OCI-LY1 (cell line): ENCODE data around the gene STARD9.

Source experiments
- H2AFZ ChIP-seq: fragments of 200-600 bp; sonication (generic), shearing (Covaris generic); 2 replicates; pipeline ENCODE4 v1.6.0; 2014; ENCODE audit warnings: antibody characterized with exemption, mild to moderate bottlenecking, low read length
- H3F3A ChIP-seq: fragments of 200-600 bp; sonication (generic), shearing (Covaris generic); 2 replicates; pipeline ENCODE4 v1.6.0; 2014; ENCODE audit warnings: mild to moderate bottlenecking, antibody characterized with exemption, low read length, moderate library complexity; ENCODE audit not compliant: insufficient read depth
- H3K27ac ChIP-seq: fragments of 200-600 bp; sonication (generic); 2 replicates; pipeline ENCODE4 v1.5.1; 2014; ENCODE audit warnings: low read length, mixed run types, mild to moderate bottlenecking, low read depth; ENCODE audit not compliant: poor library complexity, severe bottlenecking
- H3K27me3 ChIP-seq: fragments of 200-600 bp; sonication (generic); 2 replicates; pipeline ENCODE4 v1.6.0; 2014; ENCODE audit warnings: antibody characterized with exemption, mild to moderate bottlenecking, low read length, moderate library complexity; ENCODE audit not compliant: insufficient read depth
- H3K36me3 ChIP-seq: fragments of 200-600 bp; sonication (generic); 2 replicates; pipeline ENCODE4 v1.6.1; 2014; ENCODE audit warnings: mild to moderate bottlenecking, antibody characterized with exemption, low read length, moderate library complexity, mixed read lengths; ENCODE audit not compliant: insufficient read depth
- H3K4me1 ChIP-seq: fragments of 200-600 bp; sonication (generic); 2 replicates; pipeline ENCODE4 v1.5.1; 2014; ENCODE audit warnings: mild to moderate bottlenecking, low read length, moderate library complexity; ENCODE audit not compliant: insufficient read depth, severe bottlenecking
- H3K4me2 ChIP-seq: fragments of 200-600 bp; sonication (generic), shearing (Covaris generic); 2 replicates; pipeline ENCODE4 v1.6.1; 2014; ENCODE audit warnings: low read length
- H3K4me3 ChIP-seq: fragments of 200-600 bp; sonication (generic); 2 replicates; pipeline ENCODE4 v1.5.1; 2014; ENCODE audit warnings: low read length, low read depth, mild to moderate bottlenecking, mixed read lengths; ENCODE audit not compliant: poor library complexity, severe bottlenecking
- H3K79me2 ChIP-seq: fragments of 200-600 bp; shearing (Covaris generic); 2 replicates; pipeline ENCODE4 v1.6.1; 2016; ENCODE audit warnings: mixed run types, low read length, mixed read lengths; ENCODE audit not compliant: insufficient read depth
- H3K9ac ChIP-seq: fragments of 200-600 bp; sonication (generic), shearing (Covaris generic); 2 replicates; pipeline ENCODE4 v1.6.1; 2014; ENCODE audit warnings: mild to moderate bottlenecking, low read length, mixed read lengths
- H3K9me2 ChIP-seq: fragments of 200-600 bp; sonication (generic), shearing (Covaris generic); 2 replicates; pipeline ENCODE4 v1.6.1; 2014; ENCODE audit warnings: low read depth, mild to moderate bottlenecking, low read length, mixed read lengths
- H3K9me3 ChIP-seq: fragments of 200-600 bp; shearing (Covaris generic); 2 replicates; pipeline ENCODE4 v1.6.1; 2014; ENCODE audit warnings: low read length, mixed read lengths
- H4K20me1 ChIP-seq: fragments of 200-600 bp; sonication (generic), shearing (Covaris generic); 2 replicates; pipeline ENCODE4 v1.6.0; 2016; ENCODE audit warnings: mild to moderate bottlenecking, low read length; ENCODE audit not compliant: insufficient read depth
- EZH2 ChIP-seq: fragments of 200-600 bp; sonication (generic), shearing (Covaris generic); IDR thresholded peaks from 2 replicates; pipeline ENCODE4 v1.8.0; 2017; ENCODE audit warnings: borderline replicate concordance, mixed run types, mild to moderate bottlenecking, antibody characterized with exemption, low read length, moderate library complexity, mixed read lengths
- TF ChIP-seq, protein P1 (sequence below): fragments of 200-600 bp; sonication (generic), shearing (Covaris generic); IDR thresholded peaks from 2 replicates; pipeline ENCODE4 v1.5.1; 2017; ENCODE audit warnings: mild to moderate bottlenecking, antibody characterized with exemption, low read length, moderate library complexity, mixed read lengths

The STARD9 gene

DNA sequence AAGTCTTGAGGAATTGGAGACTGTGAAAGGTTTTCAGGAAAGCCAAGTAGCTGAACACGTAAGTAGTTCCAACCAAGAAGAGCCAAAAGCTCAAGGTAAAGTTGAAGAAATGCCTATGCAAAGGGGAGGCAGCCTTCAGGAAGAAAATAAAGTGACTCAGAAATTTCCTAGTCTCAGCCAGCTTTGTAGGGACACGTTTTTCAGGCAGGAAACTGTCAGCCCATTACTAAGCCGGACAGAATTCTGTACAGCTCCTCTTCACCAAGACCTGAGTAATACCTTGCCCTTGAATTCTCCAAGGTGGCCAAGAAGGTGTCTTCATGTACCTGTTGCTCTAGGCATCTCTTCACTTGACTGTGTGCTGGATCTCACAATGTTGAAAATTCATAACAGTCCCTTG lies 112.9 kb downstream of the STARD9 start:
- H3F3A ChIP-seq, result no peaks in the 10 kb centered on the region
- no peak overlapping the region for H3K27ac ChIP-seq

DNA sequence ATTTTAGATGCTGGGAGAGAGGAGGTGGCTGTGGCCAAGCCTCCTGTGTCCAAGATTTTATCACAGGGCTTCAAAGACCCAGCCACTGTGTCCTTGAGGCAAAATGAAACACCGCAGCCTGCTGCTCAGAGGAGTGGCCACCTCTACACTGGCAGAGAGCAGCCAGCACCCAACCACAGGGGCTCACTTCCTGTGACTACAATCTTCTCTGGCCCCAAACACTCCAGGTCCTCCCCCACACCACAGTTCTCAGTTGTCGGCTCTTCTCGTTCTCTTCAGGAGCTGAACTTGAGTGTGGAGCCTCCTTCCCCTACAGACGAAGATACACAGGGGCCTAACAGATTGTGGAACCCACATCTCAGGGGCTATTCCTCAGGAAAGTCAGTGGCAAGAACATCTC lies 115.9 kb downstream of the STARD9 start:
- Histone ChIP-seq H3K9me2 (no peaks in the 10 kb centered on the region), H3K4me1 (no peaks in the 10 kb centered on the region), H3K27ac (no peak overlapping the region), H4K20me1 (no peaks in the 10 kb centered on the region), H3K4me3 (no peak overlapping the region), H3K4me2 (no peak overlapping the region), H3F3A (no peaks in the 10 kb centered on the region), H3K27me3 (no peaks in the 10 kb centered on the region), H3K36me3 (peaks cover 23% of the 10 kb centered on the region; the same call in 1 of the 2 replicates), H2AFZ (no peak overlapping the region), H3K9me3 (no peaks in the 10 kb centered on the region), H3K9ac (no peak overlapping the region), H3K79me2 (no peaks in the 10 kb centered on the region)
- TF ChIP-seq, protein P1, sequence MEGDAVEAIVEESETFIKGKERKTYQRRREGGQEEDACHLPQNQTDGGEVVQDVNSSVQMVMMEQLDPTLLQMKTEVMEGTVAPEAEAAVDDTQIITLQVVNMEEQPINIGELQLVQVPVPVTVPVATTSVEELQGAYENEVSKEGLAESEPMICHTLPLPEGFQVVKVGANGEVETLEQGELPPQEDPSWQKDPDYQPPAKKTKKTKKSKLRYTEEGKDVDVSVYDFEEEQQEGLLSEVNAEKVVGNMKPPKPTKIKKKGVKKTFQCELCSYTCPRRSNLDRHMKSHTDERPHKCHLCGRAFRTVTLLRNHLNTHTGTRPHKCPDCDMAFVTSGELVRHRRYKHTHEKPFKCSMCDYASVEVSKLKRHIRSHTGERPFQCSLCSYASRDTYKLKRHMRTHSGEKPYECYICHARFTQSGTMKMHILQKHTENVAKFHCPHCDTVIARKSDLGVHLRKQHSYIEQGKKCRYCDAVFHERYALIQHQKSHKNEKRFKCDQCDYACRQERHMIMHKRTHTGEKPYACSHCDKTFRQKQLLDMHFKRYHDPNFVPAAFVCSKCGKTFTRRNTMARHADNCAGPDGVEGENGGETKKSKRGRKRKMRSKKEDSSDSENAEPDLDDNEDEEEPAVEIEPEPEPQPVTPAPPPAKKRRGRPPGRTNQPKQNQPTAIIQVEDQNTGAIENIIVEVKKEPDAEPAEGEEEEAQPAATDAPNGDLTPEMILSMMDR, result no peak
- no peak for TF ChIP-seq EZH2

More for the DNA sequence above, 112.9 kb downstream of the STARD9 start:
- Histone ChIP-seq H3K79me2 (no peaks in the 10 kb centered on the region), H3K27me3 (no peaks in the 10 kb centered on the region), H3K4me2 (no peak overlapping the region), H3K9ac (no peak overlapping the region), H3K9me2 (no peaks in the 10 kb centered on the region), H4K20me1 (no peaks in the 10 kb centered on the region), H3K4me3 (no peak overlapping the region), H2AFZ (no peak overlapping the region), H3K36me3 (peaks cover 47% of the 10 kb centered on the region; the same call in 1 of the 2 replicates), H3K4me1 (no peaks in the 10 kb centered on the region), H3K9me3 (no peaks in the 10 kb centered on the region)
- TF ChIP-seq EZH2, result no peak
- TF ChIP-seq, protein P1, result no peak

DNA sequence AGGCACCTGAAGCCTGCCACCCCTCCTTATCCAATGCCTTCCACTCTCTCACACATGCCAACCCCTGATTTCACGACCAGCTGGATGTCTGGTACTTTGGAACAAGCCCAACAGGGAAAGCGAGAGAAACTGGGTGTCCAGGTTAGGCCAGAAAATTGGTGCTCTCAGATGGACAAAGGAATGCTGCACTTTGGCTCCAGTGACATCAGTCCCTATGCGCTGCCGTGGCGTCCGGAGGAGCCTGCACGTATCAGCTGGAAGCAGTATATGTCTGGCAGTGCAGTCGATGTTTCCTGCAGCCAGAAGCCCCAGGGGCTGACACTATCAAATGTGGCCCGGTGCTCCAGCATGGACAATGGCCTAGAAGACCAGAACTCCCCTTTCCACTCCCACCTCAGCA lies 116.4 kb downstream of the STARD9 start:
- Histone ChIP-seq H3K79me2 (no peaks in the 10 kb centered on the region), H2AFZ (no peak overlapping the region), H3K4me1 (no peaks in the 10 kb centered on the region), H3K9ac (no peak overlapping the region), H3K9me2 (no peaks in the 10 kb centered on the region), H3K36me3 (peaks cover 21% of the 10 kb centered on the region; the same call in 1 of the 2 replicates), H4K20me1 (no peaks in the 10 kb centered on the region), H3K4me2 (no peak overlapping the region), H3K27me3 (no peaks in the 10 kb centered on the region), H3K27ac (no peak overlapping the region), H3K4me3 (no peak overlapping the region), H3F3A (no peaks in the 10 kb centered on the region), H3K9me3 (no peaks in the 10 kb centered on the region)
- TF ChIP-seq, protein P1, result no peak
- no peak for TF ChIP-seq EZH2
